PC-3 (cell line): ENCODE data around the gene ADGRF3.

Experiments used
- CTCF ChIP-seq: fragments of 300-600 bp; sonication (generic); conservative IDR thresholded peaks from 2 replicates; pipeline ENCODE4 v1.5.1; 2017; ENCODE audit warnings: antibody characterized with exemption, low read depth, mild to moderate bottlenecking, low read length
- EZH2 ChIP-seq: fragments of 300-600 bp; sonication (generic); IDR thresholded peaks from one replicate; pipeline ENCODE4 v1.6.1; 2017; ENCODE audit warnings: antibody characterized with exemption, mild to moderate bottlenecking, low read length; ENCODE audit not compliant: unreplicated experiment
- EZH2phosphoT487 ChIP-seq: fragments of 300-600 bp; sonication (generic); IDR thresholded peaks from 2 replicates; pipeline ENCODE4 v1.6.1; 2018; ENCODE audit warnings: mild to moderate bottlenecking, antibody characterized with exemption, low read length, borderline replicate concordance

- TF ChIP-seq CTCF (no peak), EZH2 (no peak), EZH2phosphoT487 (no peak)
Observed at GRCh38 chr2:26382564-26382963, 36.0 kb upstream of the ADGRF3 start.
